Neural cell (in vitro differentiated cells): ENCODE measurements around the gene SPAG16. TPM values are rescaled to one million over a fixed set of nuclear protein-coding genes. Genes with fewer than 3 reads are reported as not detected.

Source experiments
- H2AFZ ChIP-seq: fragments of 200-600, 300-800 bp; sonication (generic), shearing (Covaris generic); 2 replicates; pipeline ENCODE4 v1.6.0; 2014; ENCODE audit warnings: low read depth, mild to moderate bottlenecking, antibody characterized with exemption, low read length, moderate library complexity
- H3F3A ChIP-seq: fragments of 200-600 bp; shearing (Covaris generic); 2 replicates; pipeline ENCODE4 v1.6.1; 2016; ENCODE audit warnings: mild to moderate bottlenecking, moderate library complexity, mixed read lengths, antibody characterized with exemption, low read length; ENCODE audit not compliant: insufficient read depth, poor library complexity, severe bottlenecking
- H3K27ac ChIP-seq: fragments of 200-600, 300-800 bp; sonication (generic), shearing (Covaris generic); 2 replicates; pipeline ENCODE4 v1.5.1; 2014; ENCODE audit warnings: mild to moderate bottlenecking, low read length, moderate library complexity
- H3K27me3 ChIP-seq: fragments of 300-800, 200-600 bp; sonication (generic), shearing (Covaris generic); 2 replicates; pipeline ENCODE4 v1.6.0; 2014; ENCODE audit warnings: mild to moderate bottlenecking, low read depth, low read length, moderate library complexity; ENCODE audit not compliant: insufficient read depth
- H3K36me3 ChIP-seq: fragments of 300-800, 200-600 bp; sonication (generic), shearing (Covaris generic); 2 replicates; pipeline ENCODE4 v1.5.1; 2014; ENCODE audit warnings: mild to moderate bottlenecking, antibody characterized with exemption, low read length, moderate library complexity; ENCODE audit not compliant: insufficient read depth
- H3K4me2 ChIP-seq: fragments of 300-800, 200-600 bp; sonication (generic), shearing (Covaris generic); 2 replicates; pipeline ENCODE4 v1.6.0; 2014; ENCODE audit warnings: mild to moderate bottlenecking, low read length
- H3K4me3 ChIP-seq: fragments of 300-800, 200-600 bp; sonication (generic), shearing (Covaris generic); 2 replicates; pipeline ENCODE4 v1.5.1; 2014; ENCODE audit warnings: mild to moderate bottlenecking, low read length, moderate library complexity
- H3K79me2 ChIP-seq: fragments of 200-600 bp; shearing (Covaris generic); replicated peaks from 2 replicates; pipeline ENCODE4 v1.6.0; 2014; ENCODE audit warnings: mild to moderate bottlenecking, low read length, moderate library complexity; ENCODE audit not compliant: insufficient read depth
- H3K9ac ChIP-seq: fragments of 300-800, 200-600 bp; sonication (generic), shearing (Covaris generic); 2 replicates; pipeline ENCODE4 v1.6.1; 2016; ENCODE audit warnings: mild to moderate bottlenecking, low read length, mixed read lengths
- H3K9me2 ChIP-seq: fragments of 200-600 bp; shearing (Covaris generic); 2 replicates; pipeline ENCODE4 v1.6.1; 2016; ENCODE audit warnings: mild to moderate bottlenecking, low read length, mixed read lengths; ENCODE audit not compliant: insufficient read depth
- H3K9me3 ChIP-seq: fragments of 200-600, 300-800 bp; sonication (generic), shearing (Covaris generic); 2 replicates; pipeline ENCODE4 v1.6.1; 2016; ENCODE audit warnings: mild to moderate bottlenecking, mixed run types, low read length, moderate library complexity, mixed read lengths
- H4K20me1 ChIP-seq: fragments of 200-600 bp; shearing (Covaris generic); 2 replicates; pipeline ENCODE4 v1.6.1; 2016; ENCODE audit warnings: mild to moderate bottlenecking, mixed run types; ENCODE audit not compliant: insufficient read depth
- CTCF ChIP-seq: fragments of 450-650 bp; IDR thresholded peaks from 2 replicates; pipeline ENCODE4 v1.5.1; 2014; ENCODE audit warnings: antibody characterized with exemption, mild to moderate bottlenecking, moderate library complexity; ENCODE audit not compliant: poor library complexity, severe bottlenecking
- EP300 ChIP-seq: fragments of 450-650 bp; conservative IDR thresholded peaks from 2 replicates; pipeline ENCODE4 v1.6.1; 2014; ENCODE audit warnings: antibody characterized with exemption, mild to moderate bottlenecking, moderate library complexity; ENCODE audit not compliant: poor library complexity, severe bottlenecking
- EZH2 ChIP-seq: fragments of 200-600, 300-800 bp; shearing (Covaris generic), sonication (generic); IDR thresholded peaks from 2 replicates; pipeline ENCODE4 v1.6.1; 2014; ENCODE audit warnings: antibody characterized with exemption, low read length, borderline replicate concordance, mild to moderate bottlenecking; ENCODE audit not compliant: insufficient read depth, poor library complexity, severe bottlenecking
- MXI1 ChIP-seq: fragments of 450-650 bp; conservative IDR thresholded peaks from 2 replicates; pipeline ENCODE4 v1.6.1; 2014; ENCODE audit warnings: antibody characterized with exemption, mild to moderate bottlenecking; ENCODE audit not compliant: poor library complexity, severe bottlenecking
- POLR2AphosphoS5 ChIP-seq: IDR thresholded peaks from 2 replicates; pipeline ENCODE4 v1.6.1; 2012
- RAD21 ChIP-seq: fragments of 450-650 bp; conservative IDR thresholded peaks from 2 replicates; pipeline ENCODE4 v1.6.1; 2014; ENCODE audit warnings: antibody characterized with exemption, mild to moderate bottlenecking, moderate library complexity
- SMC3 ChIP-seq: fragments of 450-650 bp; conservative IDR thresholded peaks from 2 replicates; pipeline ENCODE4 v1.6.1; 2014; ENCODE audit warnings: antibody characterized with exemption, mild to moderate bottlenecking, moderate library complexity; ENCODE audit not compliant: poor library complexity
- TAF1 ChIP-seq: IDR thresholded peaks from 2 replicates; pipeline ENCODE4 v1.6.1; 2012; ENCODE audit warnings: low read depth
- polyA plus RNA-seq: library from polyadenylated mRNA; depleted of rRNA; stranded (reverse); fragments of >200 nt; gene quantifications from 2 replicates; pipeline ENCODE4 v1.2.3, GENCODE V29; 2014
- TF ChIP-seq, protein P1 (sequence below): IDR thresholded peaks from 2 replicates; pipeline ENCODE4 v1.6.1; 2012; ENCODE audit warnings: borderline replicate concordance

The SPAG16 gene
- polyA plus RNA-seq, 1 donor from 2014 or later = 75.4 TPM

- Histone ChIP-seq H3K9me3 (no peaks in the 10 kb centered on the region), H3K79me2 (no peaks in the 10 kb centered on the region), H3K36me3 (no peaks in the 10 kb centered on the region), H3F3A (no peaks in the 10 kb centered on the region), H2AFZ (no peak overlapping the region), H3K9ac (no peak overlapping the region), H3K9me2 (no peaks in the 10 kb centered on the region), H3K27ac (no peak overlapping the region), H3K4me3 (no peak overlapping the region), H3K4me2 (no peak overlapping the region), H3K27me3 (no peaks in the 10 kb centered on the region), H4K20me1 (no peaks in the 10 kb centered on the region)
- TF ChIP-seq EP300 (no peak), TAF1 (no peak), MXI1 (no peak), POLR2AphosphoS5 (no peak), EZH2 (no peak), SMC3 (no peak), RAD21 (no peak), CTCF (no peak)
- TF ChIP-seq, protein P1, sequence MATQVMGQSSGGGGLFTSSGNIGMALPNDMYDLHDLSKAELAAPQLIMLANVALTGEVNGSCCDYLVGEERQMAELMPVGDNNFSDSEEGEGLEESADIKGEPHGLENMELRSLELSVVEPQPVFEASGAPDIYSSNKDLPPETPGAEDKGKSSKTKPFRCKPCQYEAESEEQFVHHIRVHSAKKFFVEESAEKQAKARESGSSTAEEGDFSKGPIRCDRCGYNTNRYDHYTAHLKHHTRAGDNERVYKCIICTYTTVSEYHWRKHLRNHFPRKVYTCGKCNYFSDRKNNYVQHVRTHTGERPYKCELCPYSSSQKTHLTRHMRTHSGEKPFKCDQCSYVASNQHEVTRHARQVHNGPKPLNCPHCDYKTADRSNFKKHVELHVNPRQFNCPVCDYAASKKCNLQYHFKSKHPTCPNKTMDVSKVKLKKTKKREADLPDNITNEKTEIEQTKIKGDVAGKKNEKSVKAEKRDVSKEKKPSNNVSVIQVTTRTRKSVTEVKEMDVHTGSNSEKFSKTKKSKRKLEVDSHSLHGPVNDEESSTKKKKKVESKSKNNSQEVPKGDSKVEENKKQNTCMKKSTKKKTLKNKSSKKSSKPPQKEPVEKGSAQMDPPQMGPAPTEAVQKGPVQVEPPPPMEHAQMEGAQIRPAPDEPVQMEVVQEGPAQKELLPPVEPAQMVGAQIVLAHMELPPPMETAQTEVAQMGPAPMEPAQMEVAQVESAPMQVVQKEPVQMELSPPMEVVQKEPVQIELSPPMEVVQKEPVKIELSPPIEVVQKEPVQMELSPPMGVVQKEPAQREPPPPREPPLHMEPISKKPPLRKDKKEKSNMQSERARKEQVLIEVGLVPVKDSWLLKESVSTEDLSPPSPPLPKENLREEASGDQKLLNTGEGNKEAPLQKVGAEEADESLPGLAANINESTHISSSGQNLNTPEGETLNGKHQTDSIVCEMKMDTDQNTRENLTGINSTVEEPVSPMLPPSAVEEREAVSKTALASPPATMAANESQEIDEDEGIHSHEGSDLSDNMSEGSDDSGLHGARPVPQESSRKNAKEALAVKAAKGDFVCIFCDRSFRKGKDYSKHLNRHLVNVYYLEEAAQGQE = no peak
Measured at GRCh38 chr2:213862407-213863076, 578.3 kb downstream of the SPAG16 start.

- H3K4me2 ChIP-seq = no peak overlapping the region
- no peak overlapping the region for H3K27ac ChIP-seq
- no peaks in the 10 kb centered on the region for H3F3A ChIP-seq
- H2AFZ ChIP-seq = no peak overlapping the region
- H3K4me3 ChIP-seq = no peak overlapping the region
- H3K36me3 ChIP-seq = no peaks in the 10 kb centered on the region
- no peaks in the 10 kb centered on the region for H4K20me1 ChIP-seq
- no peaks in the 10 kb centered on the region for H3K9me2 ChIP-seq
- H3K79me2 ChIP-seq = no peaks in the 10 kb centered on the region
- H3K27me3 ChIP-seq = no peaks in the 10 kb centered on the region
- TF ChIP-seq RAD21 (no peak), EZH2 (no peak), TAF1 (no peak), POLR2AphosphoS5 (no peak), EP300 (no peak), SMC3 (no peak), CTCF (no peak), MXI1 (no peak)
- TF ChIP-seq, protein P1 = no peak
- no peak overlapping the region for H3K9ac ChIP-seq
- H3K9me3 ChIP-seq = no peaks in the 10 kb centered on the region
Measured at GRCh38 chr2:213863541-213863940, 579.3 kb downstream of the SPAG16 start.
